ENCODE data around the gene MYH10. TPM values are rescaled to one million over a fixed set of nuclear protein-coding genes. Genes with fewer than 3 reads are reported as not detected.

Gene MYH10
- total RNA-seq, 1 donor from 2014 or later: 429 TPM

DNA sequence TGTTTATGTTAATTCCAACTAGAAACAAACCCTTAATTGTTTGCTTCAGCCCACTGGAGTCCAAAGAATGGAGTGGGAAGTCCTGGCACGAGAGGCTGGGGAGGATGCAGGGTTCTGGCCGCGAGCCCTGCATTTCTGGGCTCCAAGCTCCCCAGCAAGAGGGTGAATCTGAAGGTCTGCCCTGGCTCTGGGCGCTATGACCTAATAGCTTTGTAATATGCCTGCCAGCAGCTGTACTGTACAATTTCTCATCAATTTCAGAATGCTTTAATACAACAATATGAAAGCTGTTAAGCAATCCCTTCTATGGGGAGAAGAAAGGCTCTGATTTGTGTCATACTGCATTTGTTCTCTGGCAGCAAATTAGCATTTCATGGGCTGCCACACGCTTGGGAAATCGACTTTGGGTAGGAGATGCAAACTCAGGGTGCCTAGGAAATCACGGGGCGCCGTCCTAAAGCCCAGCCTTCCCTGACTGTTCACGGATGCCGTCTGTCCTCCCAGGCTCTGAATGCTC lies 151.0 kb downstream of the MYH10 start:
- H3K4me1 Mint-ChIP-seq (ENCODE audit: unreplicated experiment): peaks cover 2% of the 10 kb centered on the region
- no peak overlapping the region for H3K27ac Mint-ChIP-seq (ENCODE audit: unreplicated experiment)
- H3K36me3 Mint-ChIP-seq (ENCODE audit: low read depth, unreplicated experiment): peaks cover 55% of the 10 kb centered on the region
- no peak for DNase-seq (ENCODE audit: low spot score)
- no peak overlapping the region for H3K4me3 Mint-ChIP-seq (ENCODE audit: unreplicated experiment)
- TF ChIP-seq, protein P1, sequence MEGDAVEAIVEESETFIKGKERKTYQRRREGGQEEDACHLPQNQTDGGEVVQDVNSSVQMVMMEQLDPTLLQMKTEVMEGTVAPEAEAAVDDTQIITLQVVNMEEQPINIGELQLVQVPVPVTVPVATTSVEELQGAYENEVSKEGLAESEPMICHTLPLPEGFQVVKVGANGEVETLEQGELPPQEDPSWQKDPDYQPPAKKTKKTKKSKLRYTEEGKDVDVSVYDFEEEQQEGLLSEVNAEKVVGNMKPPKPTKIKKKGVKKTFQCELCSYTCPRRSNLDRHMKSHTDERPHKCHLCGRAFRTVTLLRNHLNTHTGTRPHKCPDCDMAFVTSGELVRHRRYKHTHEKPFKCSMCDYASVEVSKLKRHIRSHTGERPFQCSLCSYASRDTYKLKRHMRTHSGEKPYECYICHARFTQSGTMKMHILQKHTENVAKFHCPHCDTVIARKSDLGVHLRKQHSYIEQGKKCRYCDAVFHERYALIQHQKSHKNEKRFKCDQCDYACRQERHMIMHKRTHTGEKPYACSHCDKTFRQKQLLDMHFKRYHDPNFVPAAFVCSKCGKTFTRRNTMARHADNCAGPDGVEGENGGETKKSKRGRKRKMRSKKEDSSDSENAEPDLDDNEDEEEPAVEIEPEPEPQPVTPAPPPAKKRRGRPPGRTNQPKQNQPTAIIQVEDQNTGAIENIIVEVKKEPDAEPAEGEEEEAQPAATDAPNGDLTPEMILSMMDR (IDR thresholded peaks at IDR 0.05; ENCODE audit: unreplicated experiment): no peak
- H3K27me3 Mint-ChIP-seq (ENCODE audit: unreplicated experiment): peaks cover 17% of the 10 kb centered on the region
- H3K9me3 Mint-ChIP-seq (ENCODE audit: unreplicated experiment): no peaks in the 10 kb centered on the region

DNA sequence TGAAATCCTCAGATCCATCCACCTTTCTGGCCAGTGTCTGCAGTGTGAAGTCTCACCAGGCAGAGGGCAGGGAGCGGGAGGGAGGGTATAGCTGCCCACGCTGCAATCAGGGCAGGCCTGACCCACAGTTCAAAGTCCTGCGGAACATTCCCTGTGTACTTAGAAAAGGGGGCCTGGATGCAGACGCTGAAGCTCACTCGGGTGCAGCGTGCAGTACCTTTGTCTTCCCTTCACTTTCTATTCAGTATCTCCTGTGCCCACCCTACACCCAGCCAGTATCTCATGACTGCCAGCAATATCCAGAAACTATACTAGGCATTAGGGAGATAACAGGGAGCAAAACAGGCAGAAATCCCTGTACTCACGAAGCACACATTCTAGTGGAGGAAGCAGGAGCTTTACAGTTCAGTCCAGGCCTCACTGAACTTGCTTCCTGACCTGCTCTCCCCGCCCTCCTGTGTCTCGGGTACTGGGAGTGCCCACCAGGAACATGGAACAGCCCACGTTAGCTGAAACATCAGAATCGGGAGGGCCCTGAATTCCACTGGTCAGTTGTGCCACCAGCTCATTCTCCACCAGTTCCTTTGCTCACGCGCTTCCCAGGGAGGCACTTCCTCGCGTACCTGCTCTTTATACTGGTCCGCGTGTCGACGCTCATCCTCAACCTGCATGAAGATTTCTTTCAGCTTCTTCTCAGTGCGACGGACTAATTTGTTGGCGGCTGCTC lies 152.6 kb downstream of the MYH10 start:
- Mint-ChIP-seq H3K27me3 (ENCODE audit: unreplicated experiment) (peaks cover 21% of the 10 kb centered on the region), H3K36me3 (ENCODE audit: low read depth, unreplicated experiment) (peaks cover 55% of the 10 kb centered on the region), H3K27ac (ENCODE audit: unreplicated experiment) (peak overlapping the region; percentile 0), H3K4me1 (ENCODE audit: unreplicated experiment) (peaks cover 2% of the 10 kb centered on the region), H3K4me3 (ENCODE audit: unreplicated experiment) (peak overlapping the region; percentile 61), H3K9me3 (ENCODE audit: unreplicated experiment) (no peaks in the 10 kb centered on the region)
- no peak for DNase-seq (ENCODE audit: low spot score)
- TF ChIP-seq, protein P1 (IDR thresholded peaks at IDR 0.05; ENCODE audit: unreplicated experiment): no peak

DNA sequence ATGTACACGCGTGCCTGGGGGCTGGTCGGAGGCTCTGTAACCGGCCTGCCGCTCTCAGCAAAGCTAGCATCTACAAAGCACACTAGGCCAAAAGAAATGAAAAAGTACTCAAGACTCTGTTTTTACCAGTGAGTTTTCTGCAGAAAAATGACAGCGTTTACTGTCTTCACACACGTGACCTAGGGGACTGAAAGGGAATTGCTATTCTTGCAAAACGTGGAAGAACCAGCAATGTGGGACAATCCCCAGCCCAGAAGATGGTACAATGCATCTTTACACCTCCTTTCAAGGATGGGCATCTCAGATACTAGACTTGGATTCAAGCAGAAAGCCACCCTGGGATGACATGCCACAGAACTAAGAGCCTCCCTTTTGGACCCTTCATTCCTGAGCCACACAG lies 153.4 kb downstream of the MYH10 start:
- TF ChIP-seq, protein P1 (IDR thresholded peaks at IDR 0.05; ENCODE audit: unreplicated experiment): no peak
- no peaks in the 10 kb centered on the region for H3K9me3 Mint-ChIP-seq (ENCODE audit: unreplicated experiment)
- H3K36me3 Mint-ChIP-seq (ENCODE audit: low read depth, unreplicated experiment): peaks cover 50% of the 10 kb centered on the region
- DNase-seq (ENCODE audit: low spot score): no peak
- H3K4me3 Mint-ChIP-seq (ENCODE audit: unreplicated experiment): no peak overlapping the region
- H3K27ac Mint-ChIP-seq (ENCODE audit: unreplicated experiment): no peak overlapping the region
- H3K27me3 Mint-ChIP-seq (ENCODE audit: unreplicated experiment): peaks cover 19% of the 10 kb centered on the region
- H3K4me1 Mint-ChIP-seq (ENCODE audit: unreplicated experiment): peaks cover 2% of the 10 kb centered on the region

DNA sequence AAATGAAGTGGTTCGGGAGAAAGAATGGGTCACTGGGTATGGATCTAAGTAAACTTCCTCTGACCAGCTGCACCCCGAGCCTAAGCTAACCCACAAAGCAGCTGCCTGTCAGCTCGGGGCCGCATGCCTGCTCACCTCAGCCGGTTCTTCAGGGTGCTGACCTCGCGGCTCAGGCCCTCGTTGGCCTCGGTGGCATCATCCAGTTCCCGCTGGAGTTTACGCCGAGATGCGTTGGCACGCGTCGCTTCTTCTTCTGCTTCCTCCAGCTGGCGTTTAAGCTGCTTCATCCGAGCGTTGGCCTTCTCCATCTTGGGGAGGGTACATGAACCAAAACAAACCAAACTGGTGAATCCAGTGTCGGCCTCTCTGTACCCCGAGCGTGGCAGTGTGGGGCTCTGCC lies 153.8 kb downstream of the MYH10 start:
- H3K27me3 Mint-ChIP-seq (ENCODE audit: unreplicated experiment): peaks cover 19% of the 10 kb centered on the region
- peaks cover 49% of the 10 kb centered on the region for H3K36me3 Mint-ChIP-seq (ENCODE audit: low read depth, unreplicated experiment)
- no peak for DNase-seq (ENCODE audit: low spot score)
- H3K4me3 Mint-ChIP-seq (ENCODE audit: unreplicated experiment): no peak overlapping the region
- no peak overlapping the region for H3K27ac Mint-ChIP-seq (ENCODE audit: unreplicated experiment)
- H3K9me3 Mint-ChIP-seq (ENCODE audit: unreplicated experiment): no peaks in the 10 kb centered on the region
- TF ChIP-seq, protein P1 (IDR thresholded peaks at IDR 0.05; ENCODE audit: unreplicated experiment): no peak
- H3K4me1 Mint-ChIP-seq (ENCODE audit: unreplicated experiment): peaks cover 2% of the 10 kb centered on the region

DNA sequence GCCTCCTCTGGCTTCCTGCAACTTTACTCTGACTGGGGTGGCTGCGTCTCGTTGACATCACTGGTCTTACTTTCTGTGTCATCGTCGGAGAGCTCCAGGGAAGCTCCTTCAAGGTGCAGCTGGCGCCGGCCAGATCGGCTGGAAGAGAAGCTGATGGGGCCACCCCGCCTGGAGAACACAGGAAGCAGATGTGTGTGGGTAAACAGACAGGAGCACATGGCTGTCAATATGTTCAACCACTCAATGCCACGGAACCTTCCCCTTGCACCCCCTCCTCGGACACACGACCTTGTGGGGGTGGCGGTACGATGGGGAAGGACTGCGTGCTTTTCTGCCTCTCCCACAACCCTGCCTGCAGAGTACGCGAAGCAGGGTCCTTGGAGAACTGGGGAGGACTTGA lies 154.7 kb downstream of the MYH10 start:
- peaks cover 48% of the 10 kb centered on the region for H3K36me3 Mint-ChIP-seq (ENCODE audit: low read depth, unreplicated experiment)
- no peak for DNase-seq (ENCODE audit: low spot score)
- H3K9me3 Mint-ChIP-seq (ENCODE audit: unreplicated experiment): no peaks in the 10 kb centered on the region
- peaks cover 18% of the 10 kb centered on the region for H3K27me3 Mint-ChIP-seq (ENCODE audit: unreplicated experiment)
- H3K27ac Mint-ChIP-seq (ENCODE audit: unreplicated experiment): no peak overlapping the region
- peaks cover 2% of the 10 kb centered on the region for H3K4me1 Mint-ChIP-seq (ENCODE audit: unreplicated experiment)
- peak overlapping the region; percentile 56 for H3K4me3 Mint-ChIP-seq (ENCODE audit: unreplicated experiment)
- TF ChIP-seq, protein P1 (IDR thresholded peaks at IDR 0.05; ENCODE audit: unreplicated experiment): no peak
